ENCODE measurements around the gene PRR30. TPM values are rescaled to one million over a fixed set of nuclear protein-coding genes. Genes with fewer than 3 reads are reported as not detected.

The PRR30 gene
- total RNA-seq, 1 experiment from 2014 or later: not detected

DNA sequence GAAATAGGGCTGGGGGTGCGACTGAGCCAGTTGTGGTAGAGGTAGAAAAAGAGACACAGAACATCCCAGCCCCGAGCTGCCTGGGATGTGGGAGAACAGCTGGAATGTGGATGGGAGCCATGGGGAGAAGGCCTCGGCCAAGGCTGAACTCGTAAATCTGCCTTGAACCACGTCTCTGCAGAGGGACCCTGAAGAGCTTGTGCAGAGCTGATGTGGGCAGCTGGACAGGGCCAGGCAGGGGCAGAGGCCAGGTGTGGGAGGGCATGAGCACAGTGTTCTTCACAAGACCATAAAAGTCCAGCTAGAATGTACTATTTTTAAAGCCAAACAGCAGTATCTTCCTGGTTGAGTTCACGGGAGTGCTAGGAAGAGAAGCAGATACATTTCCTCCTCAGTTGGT lies 15.3 kb upstream of the PRR30 start:
- ATAC-seq: no peak
- CTCF ChIA-PET: interaction anchor here (0.9 kb wide), 1 partner anchor 15 kb away, joined by 5 read pairs; no protein-coding TSS in a partner anchor
- no peak overlapping the region for H2AFZ ChIP-seq (ENCODE audit: low read depth, low read length, poor library complexity, severe bottlenecking)
- intact Hi-C loops (cut with micrococcal nuclease): no loop called here
- H3K4me2 ChIP-seq (ENCODE audit: low read length): no peak overlapping the region
- RAD21 ChIA-PET (ENCODE audit: low non-redundant PET in 1 of 2, low total read pairs in 2 of 2, uncharacterized antibody in 2 of 2, unreplicated experiment in 2 of 2): no interaction called here
- H3K79me2 ChIP-seq (ENCODE audit: insufficient read depth, low read length): no peaks in the 10 kb centered on the region
- no TSS peak for BruUV-seq (replicated peaks)
- DNase-seq (ENCODE audit: low read depth, low spot score): no peak
- H3K9me3 ChIP-seq (ENCODE audit: control insufficient read depth in 1 of 2, insufficient read depth in 1 of 2, low read depth in 1 of 2, low read length in 2 of 2): no peaks in the 10 kb centered on the region
- TF ChIP-seq SRF (IDR thresholded peaks at IDR 0.05; ENCODE audit: low read depth) (no peak), POLR2AphosphoS5 (IDR thresholded peaks at IDR 0.05; ENCODE audit: low read depth, low read length) (no peak), CTCF (IDR thresholded peaks at IDR 0.05 in 2 of 3, conservative IDR thresholded peaks at IDR 0.05 in 1 of 3; ENCODE audit: borderline replicate concordance in 1 of 3, insufficient read depth in 1 of 3, low read depth in 2 of 3, low read length in 2 of 3) (no peak), REST (IDR thresholded peaks at IDR 0.05; ENCODE audit: low read depth) (no peak), TCF7L2 (IDR thresholded peaks at IDR 0.05; ENCODE audit: borderline replicate concordance, extremely low read depth, insufficient read depth, insufficient read length) (no peak), ZNF274 (IDR thresholded peaks at IDR 0.05; ENCODE audit: low read depth, low read length) (no peak), EZH2 (IDR thresholded peaks at IDR 0.05) (no peak), SIN3A (IDR thresholded peaks at IDR 0.05; ENCODE audit: low read depth) (no peak), POLR2A (IDR thresholded peaks at IDR 0.05; ENCODE audit: borderline replicate concordance, extremely low read depth, insufficient read depth, insufficient read length) (no peak), RAD21 (IDR thresholded peaks at IDR 0.05; ENCODE audit: low read depth) (no peak), CEBPB (IDR thresholded peaks at IDR 0.05; ENCODE audit: low read depth) (no peak)
- H3K36me3 ChIP-seq (ENCODE audit: control insufficient read depth in 1 of 2, insufficient read depth in 2 of 2, low read length in 2 of 2): no peaks in the 10 kb centered on the region
- POLR2A ChIA-PET: no interaction called here
- H3K27ac ChIP-seq (ENCODE audit: low read depth, low read length): no peak overlapping the region
- no peaks in the 10 kb centered on the region for H3K9me2 ChIP-seq (ENCODE audit: insufficient read depth)
- H4K20me1 ChIP-seq (ENCODE audit: insufficient read depth): no peaks in the 10 kb centered on the region
- H3K4me3 ChIP-seq (replicated peaks in 1 of 2; ENCODE audit: low read depth in 1 of 2, low read length in 2 of 2): no peak overlapping the region
- H3K27me3 ChIP-seq (ENCODE audit: insufficient read depth, low read length): no peaks in the 10 kb centered on the region
- no peak overlapping the region for H3K9ac ChIP-seq (ENCODE audit: low read length)
- peaks cover 0 to 17% of the 10 kb centered on the region in 2 experiments; a peak in 2 of 4 replicates for H3K4me1 ChIP-seq (ENCODE audit: control insufficient read depth in 1 of 2, insufficient read depth in 2 of 2, low read length in 2 of 2)

Measured in HCT116 (cell line).